NK-92 treated with Interleukin-12 subunit alpha and Interleukin-12 subunit beta, amount 100 ng/mL, for 24 hours (cell line): ENCODE results near the gene PRUNE1.

Source experiments
- DNase-seq: peaks from one replicate; lab custom pipeline; 2025; lab: John Stamatoyannopoulos, UW

The PRUNE1 gene

GRCh38 chr1:150979092-150980056 is 28.9 kb upstream of the PRUNE1 start:
- peak; percentile 71 for DNase-seq

DNA sequence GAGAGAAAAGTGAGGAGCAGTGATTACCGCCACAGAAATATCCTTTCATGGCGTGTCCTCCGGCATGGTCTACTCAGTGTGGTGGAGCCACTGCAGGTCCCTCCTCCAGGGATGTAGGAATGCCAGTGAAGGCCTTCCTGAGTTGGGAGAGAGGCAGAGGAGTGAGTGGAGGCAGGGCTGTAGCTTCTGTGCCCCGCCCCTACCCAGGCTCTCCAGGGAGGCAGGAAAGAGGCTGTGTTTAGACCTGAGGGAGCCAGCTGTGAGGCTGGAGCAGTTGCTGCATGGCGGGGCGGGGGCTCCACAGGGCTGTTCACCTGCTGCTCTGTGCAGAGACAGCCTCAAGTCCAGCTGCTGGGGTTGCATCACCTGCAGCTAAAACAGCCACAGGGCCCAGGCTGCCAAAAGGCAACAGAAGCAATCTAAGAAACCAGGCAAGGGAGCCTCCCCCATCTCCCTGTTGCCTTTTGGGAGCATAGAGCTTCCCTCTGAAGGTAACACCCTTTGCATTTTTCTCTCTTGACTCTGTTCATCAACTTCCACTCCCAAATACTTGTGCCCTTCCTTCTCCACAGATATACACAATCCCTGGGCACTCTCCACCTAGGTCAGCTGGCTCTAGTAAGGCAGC is 27.0 kb upstream of the PRUNE1 start:
- DNase-seq, result no peak

DNA sequence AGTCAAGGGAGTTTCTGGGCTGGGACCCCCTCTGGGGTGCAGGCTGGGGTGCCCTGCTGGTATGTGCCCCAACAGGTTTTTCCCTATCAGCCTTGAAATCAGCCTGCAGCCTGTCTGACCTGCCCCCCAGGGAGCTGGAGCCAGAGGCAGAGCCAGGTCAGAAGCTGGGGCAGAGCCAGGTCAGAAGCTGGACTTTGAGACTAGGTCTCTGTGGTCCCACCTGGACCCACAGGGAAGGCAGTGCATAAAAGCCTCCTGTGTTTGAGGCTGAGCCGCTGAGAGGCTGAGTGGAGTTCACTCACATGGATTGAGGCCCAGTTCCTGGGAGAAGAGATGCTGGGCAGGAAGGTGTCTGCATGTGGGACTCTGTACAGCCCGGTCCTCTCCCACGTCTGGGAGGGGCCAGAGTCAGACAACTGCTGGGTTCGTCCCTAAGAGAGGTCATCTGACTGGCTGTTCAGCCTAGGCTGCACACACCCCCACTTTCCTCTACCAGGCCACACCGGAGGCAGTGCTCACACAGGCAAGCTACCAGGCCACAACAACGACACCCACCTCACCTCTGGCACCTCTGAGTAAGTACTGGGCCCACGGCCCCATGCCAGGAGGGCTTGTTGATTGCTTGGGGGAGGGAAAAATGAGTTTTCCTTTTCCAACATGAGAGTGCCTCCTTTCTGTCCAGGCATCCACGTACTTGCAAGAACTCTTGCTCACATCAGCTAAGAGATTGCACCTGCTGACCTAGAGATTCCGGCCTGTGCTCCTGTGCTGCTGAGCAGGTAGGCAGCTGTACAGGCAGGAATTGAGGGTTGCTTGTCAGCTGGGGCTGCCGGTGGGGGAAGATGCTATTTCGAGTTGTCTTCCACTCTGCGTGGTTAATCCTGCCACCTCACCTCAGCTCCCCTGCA is 26.2 kb upstream of the PRUNE1 start, which contains the start of gene ANXA9:
ANXA9 (plus strand) TSS at position 488 of the 908 bp plus-strand sequence. CDS start 814 bp downstream, outside the sequence.
- peak; percentile 39 for DNase-seq

GRCh38 chr1:150985179-150985825 is 22.9 kb upstream of the PRUNE1 start:
- no peak for DNase-seq

DNA sequence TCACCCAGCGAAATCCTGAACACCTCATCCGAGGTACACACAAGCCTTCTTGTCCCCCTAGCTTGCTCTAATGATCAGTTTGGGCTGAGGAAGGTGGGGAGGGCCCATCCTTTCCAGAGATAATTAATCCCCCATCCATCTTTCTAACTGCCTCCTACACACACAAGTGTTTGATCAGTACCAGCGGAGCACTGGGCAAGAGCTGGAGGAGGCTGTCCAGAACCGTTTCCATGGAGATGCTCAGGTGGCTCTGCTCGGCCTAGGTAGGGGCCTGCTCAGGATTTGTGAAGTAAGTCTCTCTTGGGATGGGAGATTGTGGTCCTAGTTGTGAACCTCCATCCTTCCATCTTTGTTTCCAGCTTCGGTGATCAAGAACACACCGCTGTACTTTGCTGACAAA is 20.3 kb upstream of the PRUNE1 start:
- DNase-seq, result no peak

DNA sequence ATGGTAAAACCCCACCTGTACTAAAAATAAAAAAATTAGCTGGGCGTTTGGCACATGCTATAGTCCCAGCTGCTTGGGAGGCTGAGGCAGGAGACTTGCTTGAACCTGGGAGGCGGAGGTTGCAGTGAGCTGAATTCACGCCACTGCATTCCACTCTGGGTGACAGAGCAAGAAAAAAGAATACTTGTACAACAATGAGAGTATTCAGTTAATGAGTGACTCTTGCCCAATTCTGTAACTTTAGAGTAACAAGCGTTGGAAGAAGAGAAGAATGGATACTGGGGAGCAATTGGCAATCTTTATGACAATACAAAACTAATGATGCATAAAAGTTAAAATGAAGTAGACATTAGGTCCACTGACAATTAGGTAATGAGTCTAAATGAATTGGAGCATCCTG is 15.6 kb upstream of the PRUNE1 start:
- no peak for DNase-seq

DNA sequence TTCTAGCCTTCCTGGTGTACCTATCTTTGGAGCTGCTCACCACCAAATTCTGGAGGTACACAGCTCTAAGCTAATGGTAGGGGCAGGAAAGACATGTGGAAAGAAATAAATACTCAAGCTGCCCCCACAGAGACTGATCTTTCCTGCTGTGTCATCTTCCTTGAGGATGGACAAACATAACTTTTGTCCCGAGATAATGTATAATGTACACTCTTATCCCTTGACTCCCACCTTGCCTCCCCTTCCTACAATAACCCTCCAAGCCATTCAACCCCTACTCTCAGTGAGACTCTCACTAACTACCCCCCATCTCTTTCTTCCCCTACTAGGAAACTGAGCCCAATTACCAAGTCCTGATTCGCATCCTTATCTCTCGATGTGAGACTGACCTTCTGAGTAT is 14.0 kb upstream of the PRUNE1 start:
- DNase-seq, result no peak

GRCh38 chr1:150995460-150995859 is 12.8 kb upstream of the PRUNE1 start:
- DNase-seq, result no peak

DNA sequence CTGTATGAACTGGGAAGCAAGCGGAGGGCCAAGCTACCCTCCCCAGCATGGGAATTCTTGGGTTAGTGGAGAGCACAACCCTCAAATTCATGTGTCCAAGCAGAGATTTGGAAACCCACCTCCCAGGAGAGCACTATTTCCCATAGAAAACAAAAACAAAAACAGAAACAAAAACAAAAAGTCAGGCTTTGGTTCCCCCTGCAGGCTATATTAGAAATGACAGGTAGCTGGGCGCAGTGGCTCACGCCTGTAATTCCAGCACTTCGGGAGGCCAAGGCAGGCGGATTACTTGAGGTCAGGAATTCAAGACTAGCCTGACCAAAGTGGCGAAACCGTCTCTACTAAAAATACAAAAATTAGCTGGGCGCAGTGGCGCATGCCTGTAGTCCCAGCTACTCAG is 12.4 kb upstream of the PRUNE1 start:
- no peak for DNase-seq

- no peak for DNase-seq
These were observed 10.9 kb upstream of the PRUNE1 start for GRCh38 chr1:150997126-150997872.

DNA sequence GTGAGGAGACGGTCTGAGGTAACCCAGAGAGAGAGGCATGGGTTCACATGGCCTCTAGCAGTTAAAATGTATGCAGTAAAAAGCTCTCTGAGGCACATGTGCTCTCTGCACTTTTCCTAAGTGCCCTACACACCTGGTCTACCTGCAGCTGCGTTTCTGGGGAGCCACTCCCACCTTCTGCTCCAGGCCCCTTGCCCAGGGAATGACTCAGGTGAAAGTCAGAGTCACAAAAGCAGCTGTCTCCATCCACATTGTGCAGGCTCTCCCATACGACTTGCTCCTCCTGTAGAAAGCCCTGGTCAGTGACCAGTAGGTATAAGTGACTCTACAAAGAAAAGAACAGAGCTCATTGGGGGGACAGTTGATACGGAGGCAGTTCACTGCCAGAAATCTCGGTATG is 10.3 kb upstream of the PRUNE1 start:
- DNase-seq, result no peak

GRCh38 chr1:150999051-150999674 is 9.1 kb upstream of the PRUNE1 start:
- no peak for DNase-seq

GRCh38 chr1:150999926-151000325 is 8.3 kb upstream of the PRUNE1 start:
- DNase-seq, result no peak

GRCh38 chr1:151000408-151000807 is 7.8 kb upstream of the PRUNE1 start:
- DNase-seq, result no peak

DNA sequence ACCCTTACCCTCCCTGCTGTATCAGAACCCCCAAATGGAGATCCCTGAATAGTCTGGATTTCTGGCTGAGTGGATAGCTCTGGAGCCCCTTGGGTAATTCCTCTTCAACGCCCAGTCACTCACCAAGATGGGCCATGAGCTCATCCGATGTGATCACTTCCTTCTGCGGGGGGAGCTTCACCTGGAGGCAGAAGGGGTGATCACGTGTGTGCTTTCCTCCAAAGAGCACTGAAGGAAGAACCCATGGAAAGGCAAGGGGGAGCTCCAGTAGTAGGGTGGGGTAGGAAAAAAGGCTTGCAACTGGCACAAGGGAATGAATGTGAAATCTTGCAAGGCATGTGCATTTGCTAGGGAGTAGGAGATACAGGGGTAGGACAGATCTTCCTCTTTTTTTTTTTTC is 6.6 kb upstream of the PRUNE1 start:
- no peak for DNase-seq

DNA sequence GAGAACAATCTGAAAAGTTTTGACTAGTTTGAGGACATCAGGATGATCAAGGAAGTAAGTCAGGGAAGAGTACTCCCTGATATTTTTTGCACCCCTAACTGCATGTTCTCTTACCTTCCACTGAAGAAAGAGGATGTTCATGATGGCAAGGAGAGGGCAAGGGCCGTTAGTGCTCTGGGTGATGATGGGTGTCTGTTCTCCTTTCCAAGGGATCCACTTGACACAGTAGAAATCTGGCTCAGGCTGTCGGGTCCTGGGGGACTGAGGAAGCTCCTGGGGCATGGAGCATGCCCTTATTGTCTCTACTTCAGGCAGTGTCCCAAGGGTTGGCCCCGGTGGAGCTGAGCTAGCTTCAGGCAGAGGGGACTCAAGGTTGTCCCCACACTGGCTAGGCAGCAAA is 6.2 kb upstream of the PRUNE1 start:
- no peak for DNase-seq

DNA sequence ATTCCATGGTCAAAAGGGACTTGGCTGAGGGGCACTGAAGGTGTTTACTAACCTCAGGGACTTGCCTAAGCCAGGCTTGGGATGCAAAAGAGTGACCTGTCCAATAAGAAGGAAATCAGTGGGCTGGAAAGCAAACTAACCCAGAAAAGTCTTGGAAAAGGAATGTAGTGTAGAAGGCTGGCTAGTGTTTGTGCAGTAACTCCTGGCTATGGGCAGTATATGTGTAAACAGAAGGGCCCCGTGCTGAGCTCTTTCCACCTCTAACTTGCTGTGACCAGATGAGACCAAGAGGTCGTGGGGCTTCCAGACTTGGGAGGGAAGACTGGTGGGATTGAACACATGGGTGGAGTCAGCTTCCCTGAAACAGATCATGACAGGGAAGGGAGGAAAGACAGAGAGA is 5.6 kb upstream of the PRUNE1 start:
- DNase-seq, result no peak

DNA sequence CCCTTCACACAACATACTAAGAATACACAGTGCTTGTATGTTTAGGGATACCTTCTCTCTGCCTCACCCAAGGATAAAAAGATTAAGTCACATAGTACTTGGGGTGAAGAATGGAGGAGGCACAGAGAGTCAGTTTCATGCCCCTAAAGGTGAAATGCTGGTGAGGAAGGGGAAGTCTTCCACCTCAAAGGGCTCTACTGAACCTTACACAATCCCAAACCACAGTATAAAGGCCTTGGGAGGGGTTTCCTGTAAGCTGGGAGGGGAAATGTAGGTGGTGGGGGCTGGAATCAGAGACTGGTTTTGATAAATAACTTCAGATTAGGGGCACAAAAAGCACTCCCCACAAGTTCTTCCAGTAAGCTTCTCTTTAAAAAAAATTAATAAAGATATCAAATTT is 5.1 kb upstream of the PRUNE1 start:
- peak; percentile 20 for DNase-seq

DNA sequence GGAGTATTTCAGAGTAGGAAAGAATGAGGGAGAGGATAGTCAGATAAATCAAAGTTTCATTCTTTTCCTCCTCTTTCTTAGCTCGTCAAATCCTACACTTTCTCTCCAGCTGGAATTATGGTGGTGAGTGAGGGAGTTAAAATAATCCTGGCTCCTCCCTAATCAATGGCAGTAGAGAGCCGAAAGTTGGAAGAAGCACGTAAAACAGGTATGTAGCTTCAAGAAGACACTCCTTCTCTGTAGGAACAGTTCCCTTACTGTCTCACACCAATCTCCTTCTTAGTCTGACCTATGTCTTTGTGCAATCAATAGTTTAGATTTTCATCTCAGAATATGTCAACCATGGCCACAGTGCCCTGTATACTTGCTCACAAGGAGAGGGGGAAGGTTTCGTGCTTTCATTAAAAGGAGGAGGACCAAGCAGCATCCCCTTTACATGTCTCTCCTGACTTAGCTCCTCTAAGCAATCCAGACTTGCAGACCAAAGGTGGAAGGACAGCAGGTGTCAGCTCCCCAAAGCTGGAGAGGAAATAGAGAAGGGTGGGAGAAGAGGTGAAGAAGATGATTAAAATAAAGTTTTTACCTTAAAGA is 2.4 kb upstream of the PRUNE1 start:
- DNase-seq, result no peak
